Heart left ventricle (tissue), 13 donors: ENCODE measurements around the gene SLC37A4.

Experiments
- CTCF ChIP-seq, 12 donors: fragments of 200-600 bp; sonication (generic) in 4 of 12; IDR thresholded peaks; one replicate each; pipeline versions ENCODE4 v1.5.0 to v1.8.0; 2018 to 2022; ENCODE audit warnings: antibody characterized with exemption in 12 of 12, mild to moderate bottlenecking in 5 of 12
- POLR2A ChIP-seq, 2 donors: fragments of 450-650 bp; IDR thresholded peaks; one replicate each; pipeline ENCODE4 v1.6.1; 2017; ENCODE audit warnings: antibody characterized with exemption in 2 of 2, mild to moderate bottlenecking in 2 of 2, moderate library complexity in 2 of 2
- donor health status: ischemic (EF 13 %, LVEDD 7.1; RV severe dilation, severe dysfunction).
- donor health status: DM: no; HTN: yes; CAD: no.
- donor health status: DM: no; HTN: no; CAD: no.
- donor health status: ischemic (EF 25% LVEDD 6.9; RV normal size, moderate dysfunction).
- donor health status: ischemic (EF 25% LVEDD 5.7; RV mildly dilated, moderate dysfunction).
- donor health status: ischemic (EF 35%, LVEDD 5.7; RV mildly dilated, moderate dysfunction).
- donor health status: nonischemic (EF 11% LVEDD 7.7; RV severe dilation, severe dysfunction).
- donor health status: DM: yes; HTN: yes; CAD: no.
- donor health status: PGD.
- donor health status: ischemic (EF 29% LVEDD 5.4; RV normal size, mild dysfunction).
- donor health status: nonischemic (EF 23%, LVEDD 6.1; RV moderate dilation, normal function).

DNA sequence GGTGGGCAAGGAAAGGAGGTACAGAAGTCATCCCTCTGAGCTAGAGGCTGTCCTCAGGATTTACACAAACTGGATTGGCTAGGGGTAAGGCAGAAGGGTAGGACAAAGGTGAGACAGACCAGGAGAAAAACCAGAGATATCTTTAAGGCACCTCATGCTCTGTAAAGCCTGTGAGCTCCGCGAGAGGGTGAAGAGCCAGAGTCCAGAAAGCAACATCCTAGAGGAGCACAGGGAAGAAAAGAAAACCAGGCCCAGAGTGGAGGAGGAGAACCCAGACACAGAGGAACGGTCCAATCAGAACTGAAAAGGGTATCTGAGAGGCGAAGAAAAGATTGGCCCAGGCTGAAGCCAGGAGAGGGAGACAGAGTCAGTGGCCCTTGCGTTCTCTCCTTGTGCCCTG lies 5.1 kb downstream of the SLC37A4 start:
- no peak for TF ChIP-seq CTCF (IDR thresholded peaks at IDR 0.05)
- no peak for TF ChIP-seq POLR2A (IDR thresholded peaks at IDR 0.05)
